ENCODE results near the gene ABHD12.
"Not testable (repeated sequence)": the region's sequence is repeated elsewhere in the genome, so short reads cannot be mapped to it uniquely, and the experiment has no call there.

Gene ABHD12

GRCh38 chr20:25338112-25339023 lies 52.3 kb downstream of the ABHD12 start:
- no peak overlapping the region for H3K4me3 ChIP-seq (ENCODE audit: low read depth in 1 of 2, low read length in 2 of 2)
- DNase-seq = no peak
- no peak overlapping the region for H3K4me2 ChIP-seq (ENCODE audit: insufficient read depth, low read length)
- peak; percentile 33; the same call in 1 of the 3 replicates for ATAC-seq (ENCODE audit: insufficient read depth, low read depth)
- peaks cover 42% of the 10 kb centered on the region for H4K20me1 ChIP-seq (ENCODE audit: insufficient read depth, low read length)
- H3K4me1 ChIP-seq (ENCODE audit: insufficient read depth, low read length) = no peaks in the 10 kb centered on the region
- no peaks in the 10 kb centered on the region for H3K27me3 ChIP-seq (ENCODE audit: insufficient read depth, low read length, poor library complexity)
- TF ChIP-seq EZH2 (IDR thresholded peaks at IDR 0.05; ENCODE audit: borderline replicate concordance, low read depth, low read length, severe bottlenecking) = no peak
- H3K9ac ChIP-seq (ENCODE audit: low read depth, low read length) = no peak overlapping the region
- H3K9me3 ChIP-seq (ENCODE audit: insufficient read depth, low read length, severe bottlenecking) = no peaks in the 10 kb centered on the region
- H3K27ac ChIP-seq (ENCODE audit: low read length) = no peak overlapping the region
- peaks cover 77% of the 10 kb centered on the region for H3K79me2 ChIP-seq (ENCODE audit: insufficient read depth, low read length)
- peaks cover 38% of the 10 kb centered on the region for H3K36me3 ChIP-seq (ENCODE audit: insufficient read depth, low read length)
- H2AFZ ChIP-seq (ENCODE audit: low read depth, low read length) = no peak overlapping the region

- H3K4me2 ChIP-seq (ENCODE audit: insufficient read depth, low read length) = no peak overlapping the region
- H3K4me1 ChIP-seq (ENCODE audit: insufficient read depth, low read length) = no peaks in the 10 kb centered on the region
- DNase-seq (no peak), ATAC-seq (ENCODE audit: insufficient read depth, low read depth) (peak; percentile 42; the same call in 1 of the 3 replicates)
- H3K4me3 ChIP-seq (ENCODE audit: low read depth in 1 of 2, low read length in 2 of 2) = no peak overlapping the region
- H2AFZ ChIP-seq (ENCODE audit: low read depth, low read length) = no peak overlapping the region
- H3K9ac ChIP-seq (ENCODE audit: low read depth, low read length) = no peak overlapping the region
- H4K20me1 ChIP-seq (ENCODE audit: insufficient read depth, low read length) = peaks cover 28% of the 10 kb centered on the region
- H3K36me3 ChIP-seq (ENCODE audit: insufficient read depth, low read length) = peaks cover 38% of the 10 kb centered on the region
- no peaks in the 10 kb centered on the region for H3K9me3 ChIP-seq (ENCODE audit: insufficient read depth, low read length, severe bottlenecking)
- H3K27me3 ChIP-seq (ENCODE audit: insufficient read depth, low read length, poor library complexity) = no peaks in the 10 kb centered on the region
- TF ChIP-seq CTCF (IDR thresholded peaks at IDR 0.05; ENCODE audit: borderline replicate concordance, extremely low read depth, low read length, poor library complexity, severe bottlenecking) (peak; percentile 45), EZH2 (IDR thresholded peaks at IDR 0.05; ENCODE audit: borderline replicate concordance, low read depth, low read length, severe bottlenecking) (no peak)
- peaks cover 61% of the 10 kb centered on the region for H3K79me2 ChIP-seq (ENCODE audit: insufficient read depth, low read length)
- no peak overlapping the region for H3K27ac ChIP-seq (ENCODE audit: low read length)
These were observed 53.8 kb downstream of the ABHD12 start for GRCh38 chr20:25336561-25337422.

- not testable (repeated sequence) for ATAC-seq (ENCODE audit: insufficient read depth, low read depth); H3K27me3 ChIP-seq (ENCODE audit: insufficient read depth, low read length, poor library complexity); H3K9me3 ChIP-seq (ENCODE audit: insufficient read depth, low read length, severe bottlenecking); H3K4me3 ChIP-seq (ENCODE audit: low read depth in 1 of 2, low read length in 2 of 2); H3K27ac ChIP-seq (ENCODE audit: low read length); H3K9ac ChIP-seq (ENCODE audit: low read depth, low read length); H3K4me2 ChIP-seq (ENCODE audit: insufficient read depth, low read length); DNase-seq; H2AFZ ChIP-seq (ENCODE audit: low read depth, low read length); H3K4me1 ChIP-seq (ENCODE audit: insufficient read depth, low read length)
- Histone ChIP-seq H3K79me2 (ENCODE audit: insufficient read depth, low read length) (peaks cover 47% of the 10 kb centered on the region), H4K20me1 (ENCODE audit: insufficient read depth, low read length) (peaks cover 16% of the 10 kb centered on the region), H3K36me3 (ENCODE audit: insufficient read depth, low read length) (peaks cover 38% of the 10 kb centered on the region)
These were observed 55.7 kb downstream of the ABHD12 start for GRCh38 chr20:25334972-25335371.

DNA sequence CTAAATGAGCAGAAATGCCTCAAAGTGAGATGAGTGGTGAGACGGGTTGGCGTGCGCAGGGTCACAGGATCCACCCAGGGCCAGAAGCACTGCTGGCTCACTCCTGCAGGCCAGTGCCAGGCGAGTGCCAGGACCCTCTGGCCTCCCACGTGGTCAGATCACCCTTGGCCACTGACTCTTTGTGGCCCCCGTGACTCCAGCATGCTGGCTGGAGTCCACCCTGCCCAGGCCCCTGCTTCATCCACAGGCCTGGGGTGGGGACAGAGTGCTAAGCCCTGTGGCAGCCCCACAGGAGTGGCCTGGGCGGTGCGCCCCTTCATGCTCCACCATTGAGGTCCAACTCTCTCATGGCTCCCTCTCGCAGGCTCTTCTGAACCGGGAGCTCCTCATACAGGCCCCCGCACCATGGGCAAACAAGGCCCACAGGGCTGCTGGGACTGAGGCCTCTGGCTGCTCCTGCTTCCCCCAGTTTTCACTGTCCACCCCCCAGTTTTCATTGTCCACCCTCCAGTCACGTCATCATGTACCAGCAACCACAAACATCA lies 61.6 kb downstream of the ABHD12 start:
- DNase-seq (no peak), ATAC-seq (ENCODE audit: insufficient read depth, low read depth) (no peak)
- Histone ChIP-seq H3K36me3 (ENCODE audit: insufficient read depth, low read length) (peaks cover 22% of the 10 kb centered on the region), H3K27me3 (ENCODE audit: insufficient read depth, low read length, poor library complexity) (no peaks in the 10 kb centered on the region), H4K20me1 (ENCODE audit: insufficient read depth, low read length) (peaks cover 28% of the 10 kb centered on the region), H3K79me2 (ENCODE audit: insufficient read depth, low read length) (peaks cover 60% of the 10 kb centered on the region), H3K9ac (ENCODE audit: low read depth, low read length) (no peak overlapping the region), H3K4me2 (ENCODE audit: insufficient read depth, low read length) (no peak overlapping the region), H3K4me1 (ENCODE audit: insufficient read depth, low read length) (no peaks in the 10 kb centered on the region), H3K4me3 (ENCODE audit: low read depth in 1 of 2, low read length in 2 of 2) (no peak overlapping the region), H2AFZ (ENCODE audit: low read depth, low read length) (no peak overlapping the region), H3K9me3 (ENCODE audit: insufficient read depth, low read length, severe bottlenecking) (no peaks in the 10 kb centered on the region), H3K27ac (ENCODE audit: low read length) (no peak overlapping the region)
- TF ChIP-seq CTCF (IDR thresholded peaks at IDR 0.05; ENCODE audit: borderline replicate concordance, extremely low read depth, low read length, poor library complexity, severe bottlenecking) (no peak), EZH2 (IDR thresholded peaks at IDR 0.05; ENCODE audit: borderline replicate concordance, low read depth, low read length, severe bottlenecking) (no peak)

Measured in DND-41 (cell line).